GM18520 (cell line): ENCODE results near the gene PCAT7.
"Not testable (repeated sequence)": the region's sequence is repeated elsewhere in the genome, so short reads cannot be mapped to it uniquely, and the experiment has no call there.

Experiments used
- ATAC-seq: cut with Tn5 transposase; IDR thresholded peaks from one replicate; pipeline ENCODE4 v1.9.1; 2021; ENCODE audit not compliant: unreplicated experiment

The PCAT7 gene

DNA sequence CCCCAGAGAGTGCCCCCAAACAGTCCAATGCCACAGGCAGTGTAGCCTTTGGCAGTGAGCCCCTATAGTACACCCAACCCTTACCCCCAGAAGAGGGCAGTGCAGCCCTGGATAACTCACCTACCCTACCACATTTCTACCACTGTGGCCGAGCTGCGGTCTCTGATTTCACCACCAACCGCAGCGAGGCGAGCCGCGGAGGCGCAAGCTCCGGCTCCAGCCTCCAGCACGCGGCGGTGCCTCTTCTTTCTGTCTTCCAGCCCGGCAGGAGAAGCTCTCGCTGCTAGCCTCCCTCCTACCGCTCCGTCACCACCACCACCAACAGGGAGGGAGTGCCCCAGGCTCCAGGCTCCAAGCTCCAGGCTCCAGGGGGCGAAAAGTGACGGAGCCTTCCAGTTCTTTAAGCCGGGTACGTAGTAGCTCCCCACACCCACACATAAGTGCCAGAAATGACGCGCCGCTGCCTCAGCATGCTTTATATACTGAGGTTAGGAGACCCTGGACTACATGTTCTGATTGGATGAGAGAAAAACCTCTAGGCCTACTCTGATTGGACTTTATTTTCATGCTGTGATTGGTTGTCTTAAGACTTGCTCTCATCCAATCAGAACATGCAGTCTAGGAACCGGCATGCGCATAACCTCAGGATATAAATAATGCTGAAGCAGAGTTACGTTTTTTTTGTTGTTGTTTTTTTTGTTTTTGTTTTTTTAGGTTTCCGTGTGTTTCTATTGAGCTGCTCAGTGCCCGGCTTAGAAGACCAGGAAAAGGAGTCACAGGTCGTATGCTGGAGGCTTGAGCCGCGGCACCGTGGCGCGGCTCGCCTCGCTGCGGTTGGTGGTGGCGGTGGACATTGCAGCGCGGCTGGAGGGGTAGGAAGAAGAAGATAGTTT lies at the start of gene PCAT7:
TSS of gene PCAT7 (plus strand) at position 645 of the 893 bp plus-strand sequence.
- no peak for ATAC-seq

DNA sequence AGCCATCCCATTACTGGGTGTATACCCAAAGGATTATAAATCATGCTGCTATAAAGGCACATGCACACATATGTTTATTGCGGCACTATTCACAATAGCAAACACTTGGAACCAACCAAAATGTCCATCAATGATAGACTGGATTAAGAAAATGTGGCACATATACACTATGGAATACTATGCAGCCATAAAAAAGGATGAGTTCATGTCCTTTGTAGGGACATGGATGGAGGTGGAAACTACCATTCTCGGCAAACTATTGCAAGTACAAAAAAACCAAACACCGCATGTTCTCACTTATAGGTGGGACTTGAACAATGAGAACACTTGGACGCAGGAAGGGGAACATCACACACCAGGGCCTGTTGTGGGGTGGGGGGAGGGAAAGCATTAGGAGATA lies 48.5 kb upstream of the PCAT7 start:
- ATAC-seq, result not testable (repeated sequence)

GRCh38 chr9:94507531-94508258 lies 47.2 kb upstream of the PCAT7 start:
- no peak for ATAC-seq

- no peak for ATAC-seq
Measured at GRCh38 chr9:94511134-94511954, 43.5 kb upstream of the PCAT7 start.

DNA sequence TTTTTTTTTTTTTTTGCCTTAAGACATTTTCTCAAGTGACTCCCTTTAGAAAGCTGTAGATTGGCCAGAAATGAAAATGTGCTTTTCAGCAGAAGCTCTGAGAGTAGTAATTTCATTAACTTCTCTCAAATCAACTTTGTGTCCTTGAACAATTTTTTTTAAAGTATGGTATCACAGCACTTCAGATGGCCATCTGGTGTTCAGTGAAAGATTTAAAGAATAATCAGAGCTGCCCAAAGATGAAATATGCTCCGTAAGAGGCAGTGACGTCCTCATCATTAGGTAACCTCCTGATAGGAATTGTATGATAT lies 43.0 kb upstream of the PCAT7 start:
- no peak for ATAC-seq

GRCh38 chr9:94514722-94515121 lies 40.2 kb upstream of the PCAT7 start:
- ATAC-seq, result no peak

GRCh38 chr9:94517254-94517653 lies 37.6 kb upstream of the PCAT7 start:
- no peak for ATAC-seq

- ATAC-seq, result no peak
Measured at GRCh38 chr9:94525396-94526035, 29.4 kb upstream of the PCAT7 start.

- ATAC-seq, result no peak
Measured at GRCh38 chr9:94526271-94526670, 28.6 kb upstream of the PCAT7 start.

DNA sequence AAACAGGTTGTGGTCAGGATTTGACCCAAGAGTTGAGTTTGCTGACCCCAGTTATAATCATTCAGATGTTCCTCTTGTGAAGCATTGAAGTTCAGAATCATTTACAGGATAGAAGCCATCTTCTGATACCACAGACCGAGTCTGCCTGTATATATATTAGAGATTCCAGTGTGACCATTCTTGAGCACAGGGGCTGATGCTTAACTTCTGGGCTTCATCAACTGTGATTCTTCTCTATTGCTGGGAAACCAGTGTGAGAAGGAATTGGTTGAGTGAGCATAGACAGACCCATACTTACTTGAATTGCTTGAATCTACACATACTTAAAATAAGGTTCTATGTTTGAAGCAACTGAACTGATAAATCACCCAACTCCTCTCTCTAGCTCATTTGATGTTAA lies 27.9 kb upstream of the PCAT7 start:
- no peak for ATAC-seq

DNA sequence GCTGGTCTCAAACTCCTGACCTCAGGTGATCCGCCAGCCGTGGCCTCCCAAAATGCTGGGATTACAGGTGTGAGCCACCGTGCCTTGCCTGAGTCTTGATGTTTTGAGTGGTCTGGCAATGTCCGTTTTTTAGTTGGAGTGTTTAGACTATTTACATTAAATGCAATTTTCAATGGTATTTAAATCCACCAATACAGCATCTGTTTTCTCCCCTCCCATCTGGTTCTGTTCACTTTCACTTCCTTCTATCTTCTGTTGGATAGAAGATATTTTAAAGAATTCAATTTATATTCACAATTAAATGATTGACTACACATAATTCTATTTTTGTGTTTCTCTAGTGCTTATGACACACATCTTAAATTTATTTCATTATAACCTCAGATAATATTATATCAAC lies 26.0 kb upstream of the PCAT7 start:
- ATAC-seq, result no peak

- no peak for ATAC-seq
Measured at GRCh38 chr9:94533155-94533554, 21.7 kb upstream of the PCAT7 start.

- no peak for ATAC-seq
Measured at GRCh38 chr9:94533601-94534000, 21.3 kb upstream of the PCAT7 start.

GRCh38 chr9:94534901-94535300 lies 20.0 kb upstream of the PCAT7 start:
- ATAC-seq, result no peak

- no peak for ATAC-seq
Measured at GRCh38 chr9:94538908-94539307, 16.0 kb upstream of the PCAT7 start.

DNA sequence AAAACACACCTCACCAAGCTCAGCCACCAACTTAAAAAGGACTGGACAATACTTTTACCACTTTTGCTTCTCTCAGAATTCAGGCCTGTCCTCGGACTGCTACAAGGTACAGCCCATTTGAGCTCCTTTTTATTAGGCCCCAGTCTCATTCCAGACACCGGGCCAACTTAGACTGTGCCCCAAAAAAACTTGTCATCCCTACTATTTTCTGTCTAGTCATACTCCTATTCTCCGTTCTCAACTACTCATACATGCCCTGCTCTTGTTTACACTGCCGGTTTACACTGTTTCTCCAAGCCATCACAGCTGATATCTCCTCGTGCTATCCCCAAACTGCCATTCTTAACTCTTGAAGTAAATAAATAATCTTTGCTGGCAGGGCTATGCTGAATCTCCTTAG lies 10.5 kb upstream of the PCAT7 start:
- ATAC-seq, result not testable (repeated sequence)

GRCh38 chr9:94545940-94546339 lies 8.9 kb upstream of the PCAT7 start:
- no peak for ATAC-seq

GRCh38 chr9:94553029-94553938 lies 1.6 kb upstream of the PCAT7 start:
- ATAC-seq, result no peak

- no peak for ATAC-seq
Measured at GRCh38 chr9:94554078-94554438, 825 bp upstream of the PCAT7 start.

DNA sequence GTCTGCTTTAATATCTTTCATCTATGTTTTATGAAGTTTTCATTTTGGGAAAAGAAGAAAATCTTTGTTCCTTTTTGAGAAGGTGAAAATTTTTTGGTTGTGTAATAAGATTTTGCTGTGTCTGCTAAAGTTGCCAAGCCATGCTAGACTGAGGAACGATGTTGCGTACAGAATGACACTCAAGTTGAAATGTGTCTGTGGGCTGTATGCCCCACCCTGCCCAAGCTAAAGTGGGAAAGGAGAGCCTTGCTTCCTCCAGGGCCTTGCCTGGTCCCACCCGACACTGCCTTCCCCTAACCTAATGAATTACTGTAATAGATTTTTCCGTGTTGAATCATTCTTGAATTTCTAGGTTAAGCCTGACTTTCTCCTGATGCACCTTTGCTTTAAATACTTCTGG lies 2.5 kb downstream of the PCAT7 start:
- no peak for ATAC-seq
